Chondrocyte (in vitro differentiated cells): ENCODE measurements around the gene IL1R2. TPM values are rescaled to one million over a fixed set of nuclear protein-coding genes. Genes with fewer than 3 reads are reported as not detected.

ENCODE experiments used
- DNase-seq: peaks from one replicate; pipeline ENCODE4 v3.0.0; 2021; ENCODE audit warnings: mixed read lengths, low spot score
- H3K27ac Mint-ChIP-seq: one replicate; pipeline ENCODE4 v1.8.0; 2021; ENCODE audit warnings: mild to moderate bottlenecking, moderate library complexity, mixed read lengths; ENCODE audit not compliant: unreplicated experiment
- H3K27me3 Mint-ChIP-seq: 2 replicates; pipeline ENCODE4 v1.8.0; 2021; ENCODE audit warnings: low read depth, mixed read lengths
- H3K36me3 Mint-ChIP-seq: 2 replicates; pipeline ENCODE4 v1.8.0; 2021; ENCODE audit warnings: low read depth, mixed read lengths
- H3K4me1 Mint-ChIP-seq: 2 replicates; pipeline ENCODE4 v1.8.0; 2021; ENCODE audit warnings: low read depth, mild to moderate bottlenecking, mixed read lengths
- H3K4me3 Mint-ChIP-seq: one replicate; pipeline ENCODE4 v1.8.0; 2021; ENCODE audit warnings: mild to moderate bottlenecking, moderate library complexity, mixed read lengths; ENCODE audit not compliant: unreplicated experiment
- H3K9me3 Mint-ChIP-seq: 2 replicates; pipeline ENCODE4 v1.8.0; 2021; ENCODE audit warnings: low read depth, mixed read lengths
- CTCF ChIP-seq: fragments of 200-600 bp; sonication (generic); IDR thresholded peaks from 2 replicates; pipeline ENCODE4 v1.5.0; 2021; ENCODE audit warnings: antibody characterized with exemption, mild to moderate bottlenecking, moderate library complexity
- total RNA-seq: library from RNA; stranded (reverse); gene quantifications from 3 replicates; pipeline ENCODE4 v1.2.1, GENCODE V29; 2021

IL1R2 gene
- total RNA-seq, 1 donor from 2014 or later = not detected

- no peak overlapping the region for H3K27ac Mint-ChIP-seq
- H3K4me1 Mint-ChIP-seq = peaks cover 88% of the 10 kb centered on the region
- DNase-seq = no peak
- no peak for TF ChIP-seq CTCF
- no peaks in the 10 kb centered on the region for H3K27me3 Mint-ChIP-seq
- no peaks in the 10 kb centered on the region for H3K9me3 Mint-ChIP-seq
- H3K4me3 Mint-ChIP-seq = no peak overlapping the region
- no peaks in the 10 kb centered on the region for H3K36me3 Mint-ChIP-seq
These were observed 50.7 kb downstream of the IL1R2 start for GRCh38 chr2:102042196-102043081.

- no peak overlapping the region for H3K4me3 Mint-ChIP-seq
- no peak for DNase-seq
- no peaks in the 10 kb centered on the region for H3K27me3 Mint-ChIP-seq
- H3K36me3 Mint-ChIP-seq = no peaks in the 10 kb centered on the region
- no peaks in the 10 kb centered on the region for H3K9me3 Mint-ChIP-seq
- H3K4me1 Mint-ChIP-seq = peaks cover 87% of the 10 kb centered on the region
- TF ChIP-seq CTCF = peak; percentile 20
- H3K27ac Mint-ChIP-seq = no peak overlapping the region
These were observed 51.8 kb downstream of the IL1R2 start for GRCh38 chr2:102043560-102043959.

- no peaks in the 10 kb centered on the region for H3K9me3 Mint-ChIP-seq
- no peak for DNase-seq
- H3K4me1 Mint-ChIP-seq = peaks cover 86% of the 10 kb centered on the region
- TF ChIP-seq CTCF = no peak
- H3K27me3 Mint-ChIP-seq = no peaks in the 10 kb centered on the region
- no peak overlapping the region for H3K27ac Mint-ChIP-seq
- H3K4me3 Mint-ChIP-seq = no peak overlapping the region
- H3K36me3 Mint-ChIP-seq = no peaks in the 10 kb centered on the region
These were observed 52.6 kb downstream of the IL1R2 start for GRCh38 chr2:102044235-102044896.

GRCh38 chr2:102044967-102045489, 53.3 kb downstream of the IL1R2 start:
- no peaks in the 10 kb centered on the region for H3K27me3 Mint-ChIP-seq
- no peak overlapping the region for H3K27ac Mint-ChIP-seq
- H3K4me1 Mint-ChIP-seq = peaks cover 88% of the 10 kb centered on the region
- DNase-seq = no peak
- H3K36me3 Mint-ChIP-seq = no peaks in the 10 kb centered on the region
- no peak for TF ChIP-seq CTCF
- no peak overlapping the region for H3K4me3 Mint-ChIP-seq
- no peaks in the 10 kb centered on the region for H3K9me3 Mint-ChIP-seq

- Mint-ChIP-seq H3K27me3 (no peaks in the 10 kb centered on the region), H3K9me3 (no peaks in the 10 kb centered on the region), H3K4me1 (peaks cover 89% of the 10 kb centered on the region), H3K36me3 (no peaks in the 10 kb centered on the region), H3K27ac (no peak overlapping the region), H3K4me3 (no peak overlapping the region)
- TF ChIP-seq CTCF = no peak
- DNase-seq = no peak
These were observed 53.9 kb downstream of the IL1R2 start for GRCh38 chr2:102045697-102046096.
